Measurements from ENCODE around the gene CCN5.
"Not testable (repeated sequence)": the region's sequence is repeated elsewhere in the genome, so short reads cannot be mapped to it uniquely, and the experiment has no call there.

Gene CCN5

DNA sequence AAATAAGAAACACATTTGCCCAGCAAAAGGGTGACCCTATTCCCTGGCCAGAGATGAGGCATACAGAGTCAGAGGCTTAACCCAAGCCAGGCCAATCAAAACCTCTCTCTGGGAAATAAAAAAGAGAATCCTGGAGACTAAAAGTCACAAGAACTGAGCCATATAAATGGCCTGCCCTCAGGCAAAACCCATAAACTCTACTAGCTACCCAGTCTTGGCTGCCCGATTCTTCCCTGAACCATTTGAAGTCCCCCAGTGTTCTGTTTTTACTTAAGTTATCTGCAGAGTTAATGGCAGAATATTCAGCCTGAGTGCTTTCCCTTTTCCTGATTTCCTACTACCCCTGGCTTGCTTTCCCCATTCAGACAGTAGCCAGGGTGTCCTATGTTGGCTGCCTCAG, 44.4 kb downstream of the CCN5 start:
- no peak for DNase-seq (ENCODE audit: low spot score)

DNA sequence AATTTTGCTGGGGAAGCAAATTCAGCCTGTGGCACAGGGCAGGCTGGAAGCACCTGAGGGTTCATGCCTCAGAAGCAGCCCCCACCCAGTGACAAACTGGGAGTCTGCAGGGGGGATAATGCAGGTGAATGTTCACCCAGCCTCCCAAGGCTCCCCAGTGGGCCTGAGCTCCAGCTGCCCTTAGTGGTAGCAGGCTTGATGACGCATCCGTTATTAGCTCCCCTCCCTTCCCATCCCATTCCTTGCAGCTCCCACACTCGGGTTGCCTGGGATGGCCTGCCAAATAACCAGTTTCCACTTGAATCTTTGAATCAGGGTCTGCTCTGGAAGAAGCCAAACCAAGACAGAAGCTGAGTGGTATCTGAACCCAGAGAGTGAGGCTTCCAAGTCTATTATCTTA, 46.3 kb downstream of the CCN5 start:
- no peak for DNase-seq (ENCODE audit: low spot score)

DNA sequence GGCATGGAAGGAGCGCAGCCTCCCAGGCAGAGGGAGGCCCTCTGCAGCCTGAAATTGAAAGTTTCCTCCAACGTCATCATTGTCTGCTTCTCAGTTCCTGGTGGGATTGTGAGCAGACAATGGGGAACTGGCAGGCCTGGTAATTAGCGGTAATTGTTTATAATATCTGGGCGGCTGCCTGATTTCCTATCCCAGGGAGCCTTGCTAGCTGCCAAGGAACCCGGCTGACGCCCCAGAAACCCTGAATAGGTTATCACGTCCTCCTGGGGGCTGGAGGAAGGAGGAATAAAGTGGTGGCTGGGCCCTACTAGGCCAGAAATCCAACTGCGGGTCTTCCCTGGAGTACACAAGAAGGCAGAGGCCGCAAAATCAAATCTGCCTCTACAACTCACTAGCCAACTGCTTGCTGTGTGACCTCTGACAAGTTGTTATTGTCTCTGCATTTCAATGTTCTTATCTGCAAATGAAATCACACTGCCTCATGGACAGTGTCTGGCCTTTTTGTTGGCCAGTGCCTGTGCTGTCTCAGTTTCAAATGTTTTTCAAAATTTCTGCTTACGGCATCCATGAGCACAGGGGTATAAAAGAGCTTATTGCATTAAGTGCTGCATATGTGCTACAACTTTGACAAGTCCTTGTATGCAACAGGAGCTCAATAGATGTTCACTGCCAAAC, 47.4 kb downstream of the CCN5 start:
- no peak for DNase-seq (ENCODE audit: low spot score)

DNA sequence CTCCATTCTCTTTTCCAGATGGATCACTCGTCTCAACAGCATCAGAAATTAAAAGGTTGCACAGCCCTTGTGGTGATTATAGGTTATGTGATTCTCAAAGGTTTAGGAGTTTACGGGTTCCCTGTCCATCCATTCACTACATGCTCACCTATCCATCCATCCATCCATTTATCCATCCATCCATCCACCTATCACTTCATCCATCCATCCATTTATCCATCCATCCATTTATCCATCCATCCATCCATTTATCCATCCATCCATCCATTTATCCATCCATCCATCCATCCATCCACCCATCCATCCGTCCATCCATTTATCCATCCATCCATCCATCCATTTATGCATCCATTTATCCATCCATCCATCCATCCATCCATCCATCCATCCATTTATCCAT, 48.6 kb downstream of the CCN5 start:
- DNase-seq (ENCODE audit: low spot score): not testable (repeated sequence)

DNA sequence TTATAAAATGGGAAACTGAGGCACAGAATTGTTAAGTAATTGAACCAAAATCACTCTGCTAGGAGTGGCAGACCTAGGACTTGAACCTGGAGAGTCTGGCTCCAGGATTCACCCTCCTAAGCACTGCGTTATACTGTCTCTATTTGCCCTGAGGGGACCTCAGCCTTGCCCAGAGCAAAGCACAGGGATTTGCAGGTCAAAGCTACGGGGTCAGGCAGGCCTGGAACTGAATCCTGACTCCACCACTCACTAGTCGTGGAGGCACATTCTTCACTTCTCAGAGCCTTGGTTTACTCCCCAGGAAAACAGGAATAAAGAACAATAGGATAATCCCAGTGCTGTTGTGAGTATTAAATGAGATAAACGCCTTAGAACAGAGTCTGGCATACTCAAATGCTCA, 49.9 kb downstream of the CCN5 start:
- no peak for DNase-seq (ENCODE audit: low spot score)

DNA sequence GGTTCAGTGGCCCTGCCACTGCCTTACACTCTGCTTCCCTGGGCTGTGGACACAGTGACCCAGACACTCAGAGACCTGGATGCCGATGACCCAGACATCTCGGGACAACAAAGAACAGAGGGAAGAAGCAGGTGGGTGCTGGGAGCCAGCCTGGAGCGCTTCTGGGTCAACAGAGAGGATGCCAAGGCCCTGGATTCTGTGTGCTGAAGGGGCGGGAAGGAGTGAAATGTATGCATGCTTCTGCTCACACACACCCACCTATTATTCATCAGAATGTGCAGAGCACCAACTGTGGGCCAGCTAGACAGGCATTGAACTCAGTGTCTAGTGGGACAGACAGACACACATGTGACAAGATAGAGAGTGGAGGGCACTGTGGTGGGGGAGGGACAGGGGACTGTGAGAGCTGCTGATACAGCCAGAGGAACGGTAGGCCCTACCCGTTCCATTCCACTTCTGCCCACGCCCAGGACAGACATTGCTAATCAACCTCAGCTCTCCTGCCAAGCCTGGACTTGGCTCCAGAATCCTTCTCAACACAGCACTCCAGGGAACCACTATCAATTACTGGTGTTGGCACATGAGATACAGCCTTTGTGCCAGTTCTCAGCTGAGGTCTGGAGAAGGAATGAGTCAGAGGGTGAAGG, 50.7 kb downstream of the CCN5 start:
- DNase-seq (ENCODE audit: low spot score): no peak

DNA sequence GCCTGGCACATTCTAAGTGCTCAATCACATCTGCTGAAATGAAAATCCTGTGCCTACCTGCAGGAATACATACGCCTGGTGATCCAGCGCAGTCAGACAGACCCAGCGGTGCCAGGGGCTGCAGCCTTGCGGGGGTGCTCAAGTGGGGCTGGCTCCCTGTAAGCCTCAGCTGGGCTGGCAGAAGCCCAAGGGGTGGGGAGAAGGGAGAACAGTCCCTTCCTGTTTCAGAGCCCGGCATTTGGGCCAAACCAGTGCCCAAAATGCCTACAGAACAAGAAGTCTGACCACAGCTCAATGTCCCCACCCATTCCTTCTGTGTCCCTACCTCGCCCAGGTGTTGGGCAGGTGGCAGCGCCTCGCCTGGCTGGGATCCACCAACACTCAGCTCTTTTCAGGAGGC, 53.1 kb downstream of the CCN5 start:
- no peak for DNase-seq (ENCODE audit: low spot score)

DNA sequence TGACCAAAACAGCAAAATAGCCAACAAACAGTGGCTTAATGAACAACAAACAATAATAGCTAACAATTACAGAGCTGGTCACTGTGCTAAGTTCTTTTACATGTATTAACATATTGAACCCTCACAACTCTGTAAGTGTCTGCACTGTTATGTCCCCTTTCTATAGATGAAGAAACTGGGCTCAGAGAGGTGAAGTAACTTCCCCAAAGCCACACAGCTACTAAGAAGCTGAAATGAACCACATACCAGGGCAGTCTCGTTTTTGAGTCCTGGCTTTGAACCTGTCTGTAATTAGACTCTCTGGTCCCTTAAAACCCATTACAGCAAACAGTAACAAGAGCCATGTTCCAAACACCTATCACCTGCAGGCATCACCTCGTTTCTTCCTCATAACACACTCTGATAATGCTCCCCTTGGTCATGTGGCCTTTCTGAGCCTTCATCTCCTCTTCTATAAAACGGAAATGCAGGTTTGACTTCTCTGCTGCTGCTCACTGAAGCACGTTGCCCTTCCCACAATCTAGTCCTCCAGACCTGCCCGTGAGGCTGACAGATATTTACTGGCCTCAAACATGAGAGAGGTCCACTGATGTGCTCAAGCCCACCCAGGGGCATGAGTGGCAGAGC, 53.8 kb downstream of the CCN5 start:
- no peak for DNase-seq (ENCODE audit: low spot score)

DNA sequence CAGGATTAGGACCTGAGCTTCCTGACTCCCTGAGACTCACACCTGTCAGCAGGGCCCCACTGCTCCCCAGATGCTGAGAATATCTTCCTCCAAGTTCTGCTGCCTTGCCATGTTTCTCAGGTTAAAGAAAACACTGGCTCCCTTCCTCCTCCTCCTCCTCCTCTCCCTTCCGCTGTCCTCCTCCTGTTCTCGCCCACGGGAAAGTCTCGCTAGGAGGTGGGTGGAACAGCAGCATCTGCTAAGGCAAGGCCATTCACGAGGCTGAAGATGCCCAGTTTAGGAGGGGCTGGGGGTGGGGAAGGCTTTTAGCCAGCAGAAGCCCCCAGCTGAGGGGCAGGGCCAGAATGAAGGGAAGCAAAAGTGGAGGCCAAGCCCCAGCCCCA, 54.3 kb downstream of the CCN5 start:
- no peak for DNase-seq (ENCODE audit: low spot score)

DNA sequence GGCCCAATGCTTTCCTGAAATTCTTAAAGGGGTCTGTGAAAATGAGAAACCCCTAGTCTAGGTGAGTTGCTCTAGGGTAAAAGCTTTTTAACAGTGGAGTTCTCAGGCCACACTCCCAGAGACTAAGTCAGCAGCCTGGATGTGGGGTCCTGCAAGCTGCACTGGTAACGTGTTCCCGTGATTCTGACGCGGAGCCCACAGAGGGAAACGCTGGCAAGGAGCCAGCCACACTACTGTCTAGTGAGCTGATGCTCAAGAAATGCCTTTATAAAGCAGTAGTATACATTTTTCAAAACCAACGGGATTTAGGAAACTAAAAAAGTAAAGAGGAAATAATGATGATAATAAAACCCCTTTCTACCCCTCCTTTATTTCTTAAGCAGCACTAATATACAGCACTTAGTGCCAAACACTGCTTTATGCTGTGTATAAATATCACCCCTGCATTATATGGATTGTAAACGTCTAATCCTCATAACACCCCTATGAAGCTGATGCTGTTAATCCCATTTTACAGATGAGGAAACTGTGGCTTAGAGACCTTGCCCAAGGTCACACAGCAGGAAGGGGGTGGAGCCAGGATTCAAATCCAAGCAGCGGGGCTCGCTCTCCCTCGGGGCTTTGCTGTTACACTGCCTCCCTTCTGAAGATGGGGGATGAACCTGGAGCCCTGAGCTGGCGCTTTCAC, 55.5 kb downstream of the CCN5 start:
- DNase-seq (ENCODE audit: low spot score): no peak

DNA sequence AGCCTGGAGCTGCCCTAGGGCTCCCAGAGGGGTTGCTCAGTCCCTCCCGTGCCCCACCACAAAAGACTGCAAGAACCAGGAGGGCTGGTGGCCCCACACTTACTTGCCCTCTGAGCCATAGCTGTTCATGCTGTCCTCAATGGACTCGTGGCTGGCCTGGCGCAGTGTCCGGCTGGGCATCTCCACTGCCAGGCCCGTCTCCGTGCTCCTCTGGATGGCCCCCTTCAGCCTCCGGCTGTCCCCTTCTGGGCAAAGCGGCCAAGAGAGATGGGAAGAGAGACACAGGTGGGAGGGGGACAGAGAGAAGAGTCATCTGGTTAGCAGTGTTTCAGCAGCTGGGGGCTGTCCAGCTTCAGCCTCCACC, 56.0 kb downstream of the CCN5 start:
- DNase-seq (ENCODE audit: low spot score): no peak

DNA sequence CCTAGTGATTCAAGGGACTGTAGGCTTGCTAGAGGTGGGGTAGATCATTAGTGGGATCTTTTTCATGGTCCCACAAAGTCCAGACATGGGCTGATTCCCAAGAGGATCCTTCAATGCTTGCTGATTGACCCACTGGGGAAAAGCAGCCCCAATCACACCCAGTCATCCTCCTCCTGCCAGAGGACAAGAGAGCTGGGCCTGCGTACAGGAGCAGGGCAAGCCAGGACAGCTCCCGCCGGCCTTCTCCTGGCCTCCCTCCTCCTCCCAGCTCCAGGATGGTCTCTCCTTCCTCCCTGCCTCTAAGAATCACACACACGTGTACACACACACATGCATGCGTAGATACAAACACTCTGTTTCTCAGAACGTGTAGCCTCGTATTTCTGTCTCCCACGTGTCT, 57.5 kb downstream of the CCN5 start:
- no peak for DNase-seq (ENCODE audit: low spot score)

DNA sequence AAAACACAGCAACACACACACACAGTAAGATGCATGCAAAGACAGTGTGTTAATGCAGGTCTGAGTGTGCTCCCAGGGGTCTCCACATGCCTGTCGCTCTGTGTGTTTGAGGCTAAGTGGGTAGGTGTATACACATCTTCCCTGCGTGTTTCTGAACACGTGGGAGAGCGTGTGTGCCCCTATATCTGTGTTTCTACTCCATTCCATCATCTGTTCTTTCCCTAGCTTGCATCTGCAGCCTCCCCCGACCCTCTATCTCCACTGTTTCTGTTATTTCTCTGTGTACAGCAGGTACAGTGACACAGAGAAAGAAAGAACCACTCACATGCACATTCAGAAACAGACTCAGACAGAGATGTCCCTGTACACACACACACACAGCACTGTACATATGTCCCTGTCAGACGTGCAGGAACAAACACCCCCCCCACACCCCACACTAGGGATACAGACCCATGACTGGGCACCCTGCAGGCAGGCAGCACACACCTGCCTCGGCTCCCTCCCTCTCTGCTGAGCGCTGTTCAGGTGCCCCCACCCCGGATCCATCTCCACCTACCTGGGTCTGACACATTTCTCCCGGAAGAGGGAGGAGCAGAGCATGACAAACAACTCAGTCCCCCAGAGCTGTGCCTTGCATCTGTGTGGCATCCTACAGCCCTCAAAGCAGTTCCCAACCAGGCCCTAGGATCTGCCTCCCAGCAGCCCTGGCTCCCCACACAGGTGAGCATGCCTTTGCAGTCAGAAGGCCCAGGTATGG, 58.1 kb downstream of the CCN5 start:
- DNase-seq (ENCODE audit: low spot score): no peak

DNA sequence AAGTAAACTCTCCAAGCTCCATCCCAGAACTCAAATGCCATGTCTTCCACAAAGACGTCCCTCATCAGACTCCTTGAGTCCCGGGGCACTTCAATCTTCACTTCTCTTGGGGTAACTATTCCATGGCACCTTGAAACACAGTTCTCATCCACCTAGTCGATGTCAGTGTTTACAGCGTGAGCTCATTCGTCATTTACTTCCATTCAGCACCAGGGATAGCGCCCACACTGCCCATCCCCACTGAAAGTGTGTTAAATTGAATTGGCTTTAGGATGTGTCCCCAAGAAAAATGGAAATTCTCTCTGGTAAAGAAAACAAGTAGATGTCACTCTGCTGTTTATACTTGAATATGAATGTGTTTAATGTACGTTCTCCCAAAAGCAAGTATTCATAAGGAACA, 61.8 kb downstream of the CCN5 start:
- no peak for DNase-seq (ENCODE audit: low spot score)
